K562 (cell line): ENCODE measurements around the gene SORCS1. TPM values are rescaled to one million over a fixed set of nuclear protein-coding genes. Genes with fewer than 3 reads are reported as not detected.

Source experiments
- ATAC-seq: fragments of 200-7000 bp; cut with Tn5 transposase; 3 replicates; pipeline ENCODE4 v1.9.1; 2020; ENCODE audit warnings: moderate library complexity
- BruUV-seq: library from RNA; stranded (reverse); fragments of 400-500 nt; replicated peaks from 2 replicates; lab custom pipeline; 2021; lab: Mats Ljungman, UMichigan
- CTCF ChIA-PET: fragments of 300-600 bp; formaldehyde crosslinking; extraction: SDS; loops from one replicate; lab custom pipeline; 2021; ENCODE audit warnings: low intra/inter-chr PET ratio; lab: Yijun Ruan, JAX
- POLR2A ChIA-PET: fragments of 300-600, 350-650 bp; sonication (Branson Sonifier 250); formaldehyde crosslinking; extraction: SDS; loops from one replicate; lab custom pipeline; 2021; ENCODE audit warnings: antibody characterized with exemption, inconsistent platforms; lab: Yijun Ruan, JAX
- DNase-seq, 4 experiments: peaks; one replicate each; pipeline versions ENCODE4 v3.0.0 to v3.0.0-alpha.2; 2011 to 2018; ENCODE audit warnings: low spot score in 3 of 4, mixed read lengths in 3 of 4; ENCODE audit errors: extremely low read depth in 1 of 4
- FAIRE-seq: peaks from 2 replicates; lab custom pipeline; 2011; peaks lifted over from hg19 to GRCh38; lab: Jason Lieb, UNC
- H2AFZ ChIP-seq: 2 replicates; pipeline ENCODE4 v1.6.0; 2011; ENCODE audit warnings: low read depth, low read length, control low read depth, inconsistent platforms
- H3K27ac ChIP-seq: fragments of 200-600 bp; 3 replicates; pipeline ENCODE4 v1.8.0; 2011; ENCODE audit warnings: low read depth, mild to moderate bottlenecking, control low read depth, inconsistent platforms, low read length, moderate library complexity, mixed read lengths; ENCODE audit errors: extremely low read depth
- H3K27me3 ChIP-seq, 2 experiments: fragments of 300-600 bp in 1 of 2; 2 replicates in 1 of 2; 3 replicates in 1 of 2; pipeline versions ENCODE4 v1.6.0 to v1.8.0; 2011; ENCODE audit warnings: inconsistent platforms in 2 of 2, low read length in 2 of 2, mild to moderate bottlenecking in 1 of 2, mixed read lengths in 1 of 2, moderate library complexity in 1 of 2; ENCODE audit not compliant: control insufficient read depth in 2 of 2, insufficient read depth in 2 of 2
- H3K36me3 ChIP-seq: fragments of 300-600 bp; 3 replicates; pipeline ENCODE4 v1.8.0; 2011; ENCODE audit warnings: mild to moderate bottlenecking, low read length, inconsistent platforms; ENCODE audit not compliant: control insufficient read depth, insufficient read depth
- H3K4me1 ChIP-seq, 2 experiments: fragments of 200-600 bp in 1 of 2; replicated peaks in 1 of 2; 2 replicates in 1 of 2; 3 replicates in 1 of 2; pipeline versions ENCODE4 v1.5.1 to v1.8.0; 2011; ENCODE audit warnings: inconsistent platforms in 2 of 2, low read length in 2 of 2, mild to moderate bottlenecking in 1 of 2, mixed read lengths in 1 of 2, moderate library complexity in 1 of 2; ENCODE audit not compliant: control insufficient read depth in 2 of 2, insufficient read depth in 2 of 2
- H3K4me2 ChIP-seq: 2 replicates; pipeline ENCODE4 v1.6.1; 2011; ENCODE audit warnings: low read length, control low read depth, inconsistent platforms, mixed read lengths; ENCODE audit not compliant: insufficient read depth
- H3K4me3 ChIP-seq: fragments of 200-600 bp; sonication (generic), shearing (Covaris generic); 2 replicates; pipeline ENCODE4 v1.5.1; 2016; ENCODE audit warnings: control low read depth, inconsistent platforms
- H3K79me2 ChIP-seq: fragments of 200-600 bp; 3 replicates; pipeline ENCODE4 v1.8.0; 2011; ENCODE audit warnings: low read length, inconsistent platforms; ENCODE audit not compliant: control insufficient read depth, insufficient read depth
- H3K9ac ChIP-seq, 2 experiments: 2 replicates each; pipeline versions ENCODE4 v1.6.0 to v1.6.1; 2011; ENCODE audit warnings: low read depth in 2 of 2, low read length in 2 of 2, control low read depth in 1 of 2, inconsistent platforms in 1 of 2, mild to moderate bottlenecking in 1 of 2, mixed read lengths in 1 of 2; ENCODE audit not compliant: insufficient read depth in 1 of 2
- H3K9me1 ChIP-seq: one replicate; pipeline ENCODE4 v1.6.0; 2011; ENCODE audit warnings: inconsistent platforms, mild to moderate bottlenecking, low read length, moderate library complexity; ENCODE audit not compliant: control insufficient read depth, insufficient read depth
- H3K9me3 ChIP-seq: replicated peaks from 2 replicates; pipeline ENCODE4 v1.5.1; 2011; ENCODE audit warnings: low read depth, low read length, inconsistent platforms; ENCODE audit not compliant: control insufficient read depth, insufficient read depth
- H4K20me1 ChIP-seq: replicated peaks from 2 replicates; pipeline ENCODE4 v1.6.1; 2011; ENCODE audit warnings: low read length, inconsistent platforms, mixed read lengths; ENCODE audit not compliant: control insufficient read depth, insufficient read depth
- BDP1 ChIP-seq: IDR thresholded peaks from 3 replicates; pipeline ENCODE4 v1.6.1; 2011; ENCODE audit not compliant: insufficient read length, insufficient read depth
- BRF1 ChIP-seq: IDR thresholded peaks from 3 replicates; pipeline ENCODE4 v1.6.1; 2011; ENCODE audit warnings: borderline replicate concordance, mild to moderate bottlenecking; ENCODE audit not compliant: insufficient read length; ENCODE audit errors: extremely low read depth
- EWSR1 ChIP-seq: fragments of 450-650 bp; IDR thresholded peaks from 2 replicates; pipeline ENCODE4 v1.6.1; 2018; ENCODE audit warnings: borderline replicate concordance, mild to moderate bottlenecking, low read depth, moderate library complexity; ENCODE audit not compliant: partially characterized antibody
- GATAD2A ChIP-seq: fragments of 450-650 bp; IDR thresholded peaks from 2 replicates; pipeline ENCODE4 v1.6.1; 2017
- MCM2 ChIP-seq: fragments of 450-650 bp; IDR thresholded peaks from 2 replicates; pipeline ENCODE4 v1.6.1; 2017; ENCODE audit warnings: low read depth, mild to moderate bottlenecking
- POLR2AphosphoS2 ChIP-seq: IDR thresholded peaks from 2 replicates; pipeline ENCODE4 v1.6.1; 2012; ENCODE audit warnings: low read length, improper control_type of control experiment
- RBM17 ChIP-seq: fragments of 200-400 bp; formaldehyde crosslinking; IDR thresholded peaks from 2 replicates; pipeline ENCODE4 v1.6.1; 2017; ENCODE audit warnings: low read depth, mild to moderate bottlenecking, low read length, borderline replicate concordance
- SP2 ChIP-seq: IDR thresholded peaks from 2 replicates; pipeline ENCODE4 v1.6.1; 2011; ENCODE audit warnings: mild to moderate bottlenecking, low read depth, low read length, moderate library complexity; ENCODE audit not compliant: poor library complexity, severe bottlenecking; ENCODE audit errors: extremely low read depth
- SREBF1 ChIP-seq: fragments of 150-350 bp; IDR thresholded peaks from 2 replicates; pipeline ENCODE4 v1.6.1; 2014; ENCODE audit warnings: antibody characterized with exemption, low read depth, low read length, borderline replicate concordance
- SRSF7 ChIP-seq: fragments of 200-400 bp; formaldehyde crosslinking; optimal IDR thresholded peaks from 2 replicates; pipeline ENCODE3; 2017; ENCODE audit warnings: mild to moderate bottlenecking, low read depth, low read length
- ZNF561 ChIP-seq: fragments of 450-650 bp; formaldehyde crosslinking; conservative IDR thresholded peaks from 2 replicates; pipeline ENCODE4 v1.4.0; 2020; ENCODE audit warnings: mild to moderate bottlenecking, moderate library complexity
- WGBS: fragments of 100-300 bp; shearing (Covaris generic); methylation state at CpG from one replicate; pipeline ENCODE4 v1.1.6; 2016; ENCODE audit warnings: low coverage, mixed read lengths; ENCODE audit not compliant: insufficient coverage; ENCODE audit errors: missing lambda C conversion rate; 5-methylcytosine and 5-hydroxymethylcytosine counted together
- in situ Hi-C: fragments of 300-500 bp; cut with MboI; formaldehyde crosslinking; loops from 4 replicates; pipeline ENCODE4 v1.15.0; 2018; ENCODE audit warnings: inconsistent platforms, mixed read lengths
- intact Hi-C: fragments of 100-400 bp; cut with micrococcal nuclease; formaldehyde crosslinking; loops from 2 replicates; pipeline ENCODE4 v1.14.2; 2022
- polyA plus RNA-seq, 8 experiments: library from polyadenylated mRNA; depleted of rRNA in 4 of 8; stranded (reverse) in 5 of 8; unstranded in 3 of 8; fragments of >200 nt; fragmentation: Nextera tagmentation in 2 of 8; fragmentation: Illumina TruSeq in 1 of 8; extraction: Ambion mirVana in 2 of 8; extraction: Trizol in 1 of 8; gene quantifications; 2 replicates each; pipeline versions ENCODE4 v1.2.1 to v1.2.3, GENCODE V29; 2011 to 2014; ENCODE audit warnings: inconsistent platforms in 1 of 8, missing spikeins in 1 of 8
- total RNA-seq, 7 experiments: library from RNA; depleted of rRNA in 6 of 7; stranded (reverse); fragments of >200 nt in 6 of 7; fragmentation: Illumina TruSeq in 2 of 7; extraction: Trizol in 2 of 7; gene quantifications; 2 replicates each; pipeline versions ENCODE4 v1.2.1 to v1.2.3, GENCODE V29; 2011 to 2021; ENCODE audit warnings: low replicate concordance in 1 of 7
- TF ChIP-seq, protein P1 (sequence below): fragments of 450-650 bp; formaldehyde crosslinking; IDR thresholded peaks from 2 replicates; pipeline ENCODE4 v1.4.0; 2022; ENCODE audit warnings: missing genetic modification characterization
- TF ChIP-seq, protein P2 (sequence below): fragments of 250-450 bp; sonication (Bioruptor Pico); IDR thresholded peaks from 2 replicates; pipeline ENCODE4 v1.8.0; 2021; ENCODE audit warnings: moderate library complexity, mild to moderate bottlenecking, inconsistent platforms

The SORCS1 gene
- total and polyA plus RNA-seq, 9 of the 15 experiments (the other 6 are each of a cell fraction or from before 2014, with no cell fraction given): 1.5 to 3.9 (median 2.7) TPM

DNA sequence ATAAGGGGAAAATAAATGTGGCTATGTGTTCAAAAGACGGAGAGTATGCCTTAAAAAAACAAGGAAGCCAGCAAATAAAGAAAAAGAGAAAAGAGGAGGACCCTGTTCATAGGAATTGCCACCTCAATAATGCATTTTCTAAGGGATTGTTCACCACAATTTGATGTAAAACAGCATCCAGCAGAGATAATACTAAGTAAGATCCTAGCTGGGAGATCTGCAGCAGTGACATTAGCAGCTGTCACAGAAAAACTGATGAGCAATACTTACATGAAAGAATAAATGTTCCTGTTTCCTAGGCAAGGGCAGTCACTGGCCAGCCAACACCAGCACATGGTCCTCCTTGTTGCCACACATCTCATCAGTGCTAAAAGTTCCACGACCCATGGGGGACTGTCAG, 391.5 kb downstream of the SORCS1 start:
- 0% methylated on average over 2 of the region's 2 CpGs for WGBS
- no peaks in the 10 kb centered on the region for H3K9me3 ChIP-seq
- in situ Hi-C loops: no loop called here
- intact Hi-C loops: no loop called here
- H3K4me2 ChIP-seq: no peak overlapping the region
- H3K79me2 ChIP-seq: no peaks in the 10 kb centered on the region
- H3K4me3 ChIP-seq: no peak overlapping the region
- TF ChIP-seq ZNF561 (no peak), GATAD2A (no peak), SREBF1 (no peak), MCM2 (no peak), RBM17 (no peak), SRSF7 (no peak), SP2 (no peak), BRF1 (no peak), EWSR1 (no peak), BDP1 (no peak), POLR2AphosphoS2 (no peak)
- TF ChIP-seq, protein P1, sequence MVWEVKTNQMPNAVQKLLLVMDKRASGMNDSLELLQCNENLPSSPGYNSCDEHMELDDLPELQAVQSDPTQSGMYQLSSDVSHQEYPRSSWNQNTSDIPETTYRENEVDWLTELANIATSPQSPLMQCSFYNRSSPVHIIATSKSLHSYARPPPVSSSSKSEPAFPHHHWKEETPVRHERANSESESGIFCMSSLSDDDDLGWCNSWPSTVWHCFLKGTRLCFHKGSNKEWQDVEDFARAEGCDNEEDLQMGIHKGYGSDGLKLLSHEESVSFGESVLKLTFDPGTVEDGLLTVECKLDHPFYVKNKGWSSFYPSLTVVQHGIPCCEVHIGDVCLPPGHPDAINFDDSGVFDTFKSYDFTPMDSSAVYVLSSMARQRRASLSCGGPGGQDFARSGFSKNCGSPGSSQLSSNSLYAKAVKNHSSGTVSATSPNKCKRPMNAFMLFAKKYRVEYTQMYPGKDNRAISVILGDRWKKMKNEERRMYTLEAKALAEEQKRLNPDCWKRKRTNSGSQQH (CRISPR knock-in tag): no peak
- TF ChIP-seq, protein P2, sequence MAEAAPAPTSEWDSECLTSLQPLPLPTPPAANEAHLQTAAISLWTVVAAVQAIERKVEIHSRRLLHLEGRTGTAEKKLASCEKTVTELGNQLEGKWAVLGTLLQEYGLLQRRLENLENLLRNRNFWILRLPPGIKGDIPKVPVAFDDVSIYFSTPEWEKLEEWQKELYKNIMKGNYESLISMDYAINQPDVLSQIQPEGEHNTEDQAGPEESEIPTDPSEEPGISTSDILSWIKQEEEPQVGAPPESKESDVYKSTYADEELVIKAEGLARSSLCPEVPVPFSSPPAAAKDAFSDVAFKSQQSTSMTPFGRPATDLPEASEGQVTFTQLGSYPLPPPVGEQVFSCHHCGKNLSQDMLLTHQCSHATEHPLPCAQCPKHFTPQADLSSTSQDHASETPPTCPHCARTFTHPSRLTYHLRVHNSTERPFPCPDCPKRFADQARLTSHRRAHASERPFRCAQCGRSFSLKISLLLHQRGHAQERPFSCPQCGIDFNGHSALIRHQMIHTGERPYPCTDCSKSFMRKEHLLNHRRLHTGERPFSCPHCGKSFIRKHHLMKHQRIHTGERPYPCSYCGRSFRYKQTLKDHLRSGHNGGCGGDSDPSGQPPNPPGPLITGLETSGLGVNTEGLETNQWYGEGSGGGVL (CRISPR knock-in tag): no peak
- ChIA-PET CTCF (no interaction called here), POLR2A (no interaction called here)
- no peak overlapping the region for H2AFZ ChIP-seq
- no peak overlapping the region for H3K9ac ChIP-seq
- no peaks in the 10 kb centered on the region for H3K27me3 ChIP-seq
- no peak for ATAC-seq
- no peaks in the 10 kb centered on the region for H3K4me1 ChIP-seq
- BruUV-seq: no TSS peak
- no peak overlapping the region for H3K27ac ChIP-seq
- H4K20me1 ChIP-seq: no peaks in the 10 kb centered on the region
- no peak for DNase-seq
- no peak for FAIRE-seq
- H3K9me1 ChIP-seq: no peaks in the 10 kb centered on the region
- no peaks in the 10 kb centered on the region for H3K36me3 ChIP-seq
